NCI-H187 (cell line): ENCODE measurements around the gene ANO9.
"Not testable (repeated sequence)": the region's sequence is repeated elsewhere in the genome, so short reads cannot be mapped to it uniquely, and the experiment has no call there.

Source experiments
- DNase-seq, 2 experiments: peaks; one replicate each; lab custom pipeline; 2025; lab: John Stamatoyannopoulos, UW

The ANO9 gene

DNA sequence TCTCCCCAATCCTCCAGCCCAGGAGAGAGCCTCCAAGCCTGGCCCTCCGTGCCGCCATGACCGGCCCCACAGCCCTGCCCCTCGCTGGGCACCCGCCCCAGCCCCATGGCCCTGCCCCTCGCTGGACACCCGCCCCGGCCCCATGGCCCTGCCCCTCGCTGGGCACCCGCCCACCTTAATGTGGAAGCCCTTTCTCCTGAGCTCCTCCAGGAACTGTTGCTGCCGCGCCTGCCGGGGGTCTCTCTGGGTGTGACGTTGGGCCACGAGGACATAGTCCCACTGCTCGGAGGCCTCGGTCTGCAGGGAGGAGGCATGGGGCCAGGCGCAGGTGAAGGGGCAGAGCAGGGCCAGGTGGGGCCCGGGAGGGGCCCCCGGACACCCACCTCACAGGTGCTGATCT is 8.2 kb downstream of the ANO9 start:
- DNase-seq = no peak

DNA sequence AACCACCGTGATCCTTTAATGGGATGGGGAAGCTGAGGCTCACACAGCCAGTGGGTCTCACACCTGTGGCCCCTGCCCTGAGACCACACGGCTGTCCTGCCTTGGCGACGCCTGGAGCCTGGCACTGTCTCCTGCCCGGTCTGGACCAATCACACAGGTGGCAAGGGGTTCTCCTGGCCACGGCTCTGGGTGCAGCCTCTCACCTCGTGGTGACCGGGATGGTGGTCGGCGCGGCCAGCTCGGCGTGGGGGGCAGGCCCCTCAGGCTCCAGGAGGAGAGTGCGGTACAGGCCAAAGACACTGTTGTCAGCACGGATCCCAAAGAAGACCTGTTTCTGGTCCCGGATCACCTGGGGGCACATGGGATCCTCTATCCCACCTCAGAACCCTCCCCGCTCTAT is 8.7 kb downstream of the ANO9 start:
- no peak for DNase-seq

DNA sequence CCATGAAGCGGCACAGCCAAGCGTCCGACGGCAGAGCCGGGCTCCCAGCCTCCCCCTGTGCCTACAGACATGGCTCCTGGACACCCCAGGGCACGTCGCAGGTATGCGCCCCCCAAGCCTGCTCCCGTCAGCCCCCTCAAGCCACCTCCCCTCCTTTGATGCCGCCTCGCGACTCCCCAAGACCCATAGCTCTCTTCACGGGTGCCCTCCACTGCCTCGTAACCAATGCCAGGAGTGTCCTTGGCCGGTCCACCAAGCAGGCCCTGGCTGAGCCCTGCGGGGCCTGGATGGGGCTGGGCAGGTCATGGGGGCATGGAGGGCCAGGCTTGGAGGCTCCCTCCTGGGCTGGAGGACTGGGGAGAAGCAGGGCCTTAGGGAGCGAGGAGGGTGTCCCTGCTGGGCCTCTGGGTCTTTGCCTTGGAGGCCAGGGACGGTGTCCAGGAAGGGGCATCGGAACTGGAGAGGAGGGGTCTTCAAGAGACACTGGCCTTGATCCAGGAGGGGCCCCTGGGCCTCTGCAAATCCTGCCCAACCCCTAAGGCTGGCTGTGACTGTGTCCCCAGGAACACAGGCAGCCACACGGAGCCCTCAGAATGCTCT is 9.2 kb downstream of the ANO9 start:
- DNase-seq = no peak

DNA sequence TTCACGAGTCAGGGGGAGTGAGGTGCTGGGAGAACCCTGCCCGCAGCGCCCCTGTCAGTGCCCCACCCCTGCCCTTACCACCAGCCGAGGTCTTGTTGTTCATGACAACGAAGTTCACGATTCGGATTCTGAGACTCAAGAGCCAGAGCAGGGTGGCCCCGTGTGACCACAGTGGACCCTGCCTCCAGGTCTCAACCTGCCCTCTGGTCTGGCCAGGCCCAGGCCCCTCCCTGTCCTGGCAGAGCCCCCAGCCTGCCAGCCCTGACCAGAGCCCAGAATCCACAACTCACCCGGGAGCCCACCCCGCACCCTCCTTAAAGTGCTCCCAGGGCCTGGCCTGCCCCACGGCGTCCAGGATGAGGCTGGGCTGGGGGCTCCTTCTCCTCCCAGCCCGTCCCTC is 9.9 kb downstream of the ANO9 start:
- DNase-seq = no peak

DNA sequence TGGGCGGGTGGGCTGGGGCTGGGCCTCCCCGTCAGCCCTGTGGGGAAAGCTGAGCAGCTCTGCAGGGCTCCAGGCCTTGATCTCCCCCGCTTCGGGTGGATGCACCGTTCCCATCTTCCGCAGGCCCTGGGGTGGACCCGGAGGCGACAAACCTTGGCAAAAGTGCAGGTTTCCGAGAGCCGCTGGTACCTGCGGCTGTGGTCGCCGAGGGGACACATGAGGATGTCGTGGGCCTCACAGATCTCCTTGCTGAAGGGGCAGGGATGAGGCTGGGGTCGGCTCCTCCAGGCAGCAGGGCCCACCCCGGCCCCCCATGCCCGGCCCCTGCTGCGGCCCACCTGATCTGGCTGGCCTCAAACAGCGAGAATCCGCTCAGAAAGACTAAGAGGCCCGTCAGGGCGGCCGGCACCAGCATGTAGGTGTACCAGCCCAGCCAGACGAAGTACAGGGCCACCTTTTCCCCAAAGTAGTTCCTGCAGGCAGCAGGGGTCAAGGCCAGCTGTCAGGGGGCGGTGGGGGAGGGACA is 11.8 kb downstream of the ANO9 start:
- DNase-seq = no peak

DNA sequence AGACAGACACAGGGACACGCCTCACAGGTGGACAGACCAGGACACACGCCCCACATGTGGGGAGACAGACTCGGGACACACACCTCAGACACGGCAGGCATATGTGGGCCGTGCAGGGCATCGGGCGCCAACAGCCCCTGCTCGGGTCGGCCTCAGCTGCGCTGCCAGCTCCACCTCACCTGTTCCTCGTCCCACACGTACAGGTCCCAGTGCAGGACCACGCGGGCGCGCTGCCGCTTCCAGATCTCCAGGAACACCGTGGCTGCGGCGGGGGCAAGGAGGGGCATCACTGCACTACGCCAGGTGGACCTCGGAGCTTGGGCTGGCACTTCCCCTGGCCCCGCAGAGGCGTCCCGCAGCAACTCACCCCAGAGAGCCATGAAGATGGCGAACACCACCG is 12.4 kb downstream of the ANO9 start:
- no peak for DNase-seq

DNA sequence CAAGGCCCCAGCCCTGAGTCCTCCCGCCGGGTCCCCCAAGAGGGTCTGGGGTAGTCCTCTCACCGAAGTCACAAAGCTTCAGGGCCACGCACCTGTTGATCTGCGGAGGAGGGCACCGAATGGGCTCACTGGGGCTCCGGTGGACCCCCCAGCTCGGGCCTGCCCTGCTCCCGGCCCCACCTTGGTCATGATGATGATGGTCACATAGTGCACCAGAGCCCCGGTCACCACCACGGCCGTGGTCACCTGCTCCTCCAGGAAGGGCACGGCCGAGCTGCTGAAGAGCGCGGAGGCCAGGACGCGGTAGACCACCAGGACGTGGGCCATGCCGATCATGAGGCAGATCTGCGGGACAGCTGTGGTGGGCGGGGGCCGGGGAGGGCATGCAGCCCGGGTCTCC is 13.5 kb downstream of the ANO9 start:
- DNase-seq = no peak

DNA sequence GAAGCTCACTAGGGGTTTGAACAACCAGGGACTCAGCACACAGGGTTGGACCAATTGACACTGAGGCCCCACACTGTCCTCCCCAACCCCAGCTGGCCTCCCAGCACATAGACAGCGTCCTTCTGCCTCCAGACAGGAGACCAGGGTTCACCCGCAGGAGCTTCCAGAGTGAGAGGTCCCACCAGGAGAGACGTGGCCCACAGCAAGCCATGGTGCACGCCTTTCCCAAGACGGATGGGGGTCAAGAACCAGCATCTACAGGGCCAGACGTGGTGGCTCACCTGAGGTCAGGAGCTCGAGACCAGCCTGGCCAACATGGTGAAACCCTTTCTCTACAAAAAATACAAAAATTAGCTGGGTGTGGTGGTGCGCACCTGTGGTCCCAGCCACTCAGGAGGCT is 15.0 kb downstream of the ANO9 start:
- no peak for DNase-seq

DNA sequence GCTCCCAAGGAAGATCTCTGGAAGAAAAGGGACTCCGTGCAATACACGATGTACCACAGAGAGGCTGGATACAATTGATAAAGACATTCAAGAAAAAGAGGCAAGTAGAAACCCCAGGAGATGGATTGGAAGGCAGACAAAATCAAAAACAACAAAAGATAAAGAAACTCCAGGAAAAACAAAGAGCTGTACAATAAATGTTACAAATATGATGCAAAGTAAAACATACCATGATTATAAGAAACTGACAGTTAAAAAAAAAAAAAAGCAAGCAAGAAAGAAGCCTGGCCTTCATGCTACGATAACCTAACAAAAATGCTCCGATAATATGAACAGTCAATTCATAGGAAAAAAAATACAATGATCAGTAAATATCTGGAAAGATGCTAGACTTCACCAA is 16.5 kb downstream of the ANO9 start:
- DNase-seq = no peak

DNA sequence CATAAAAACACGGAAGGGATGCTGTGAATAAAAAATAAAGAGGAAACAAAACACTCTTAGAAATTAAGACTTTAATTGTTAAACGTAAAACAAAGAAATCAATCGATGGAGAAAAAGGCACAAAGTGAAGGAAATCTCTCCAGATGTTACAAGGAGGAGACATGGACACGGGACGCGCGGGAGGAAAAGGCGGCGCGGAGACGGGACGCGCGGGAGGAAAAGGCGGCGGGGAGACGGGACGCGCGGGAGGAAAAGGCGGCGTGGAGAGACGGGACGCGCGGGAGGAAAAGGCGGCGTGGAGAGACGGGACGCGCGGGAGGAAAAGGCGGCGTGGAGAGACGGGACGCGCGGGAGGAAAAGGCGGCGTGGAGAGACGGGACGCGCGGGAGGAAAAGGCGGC is 17.0 kb downstream of the ANO9 start:
- not testable (repeated sequence) for DNase-seq

DNA sequence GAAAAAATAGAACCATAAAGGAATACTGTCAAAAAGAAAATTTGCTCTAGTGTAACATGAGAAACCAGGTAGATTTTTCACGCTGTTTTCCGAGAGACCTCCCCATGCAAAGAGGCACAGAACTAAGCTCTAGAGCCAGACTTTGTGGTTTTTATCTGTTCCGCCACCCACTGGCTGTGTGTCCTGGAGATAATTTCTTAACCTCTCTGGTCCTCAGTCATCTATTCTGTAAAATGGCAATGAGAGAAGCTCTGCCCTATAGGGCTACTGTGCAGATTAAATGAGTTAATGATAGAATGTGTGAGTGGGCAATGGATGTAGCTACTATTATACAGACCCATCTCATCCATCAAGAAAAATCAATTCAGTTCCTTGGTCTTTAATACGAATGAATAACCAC is 17.6 kb downstream of the ANO9 start:
- DNase-seq = no peak

DNA sequence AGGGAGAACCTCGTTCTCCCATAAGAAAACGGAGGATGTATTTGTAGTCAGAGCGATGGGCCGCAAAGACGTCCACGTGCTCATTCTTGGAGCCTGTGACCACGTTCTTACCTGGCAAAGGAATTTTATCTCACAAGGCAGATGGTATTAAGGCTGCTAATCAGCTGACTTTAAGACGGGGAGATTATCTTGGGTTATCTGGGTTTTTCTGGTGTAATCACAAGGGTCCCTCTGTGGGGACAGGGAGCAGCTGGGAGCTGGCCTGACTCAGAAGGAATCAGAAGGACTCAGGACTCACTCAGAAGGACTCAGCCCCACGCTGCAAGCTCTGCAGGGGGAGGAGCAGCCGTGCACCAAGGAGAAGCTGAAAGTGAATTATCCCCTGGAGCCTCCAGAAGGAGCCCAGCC is 19.6 kb downstream of the ANO9 start:
- DNase-seq = no peak

DNA sequence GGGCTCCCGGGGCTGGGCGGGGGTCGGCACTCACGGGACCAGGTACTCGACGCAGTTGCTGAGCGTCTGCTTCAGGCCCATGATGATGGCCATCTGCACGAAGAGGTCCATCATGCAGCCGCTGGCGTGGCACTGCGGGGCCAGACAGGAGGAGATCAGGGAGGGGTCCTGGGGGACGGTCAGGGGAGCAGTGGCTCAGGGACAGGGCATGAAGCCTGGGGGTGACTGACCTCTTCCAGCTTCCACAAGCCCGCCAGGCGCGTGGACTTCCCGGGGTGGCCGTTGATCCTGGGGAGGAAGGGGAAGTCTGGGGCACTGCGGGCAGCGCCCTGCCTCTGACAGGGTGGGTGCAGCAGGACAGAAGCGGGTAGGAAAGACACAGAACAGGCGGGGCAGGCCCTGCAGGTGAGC is 20.9 kb downstream of the ANO9 start:
- DNase-seq = no peak

DNA sequence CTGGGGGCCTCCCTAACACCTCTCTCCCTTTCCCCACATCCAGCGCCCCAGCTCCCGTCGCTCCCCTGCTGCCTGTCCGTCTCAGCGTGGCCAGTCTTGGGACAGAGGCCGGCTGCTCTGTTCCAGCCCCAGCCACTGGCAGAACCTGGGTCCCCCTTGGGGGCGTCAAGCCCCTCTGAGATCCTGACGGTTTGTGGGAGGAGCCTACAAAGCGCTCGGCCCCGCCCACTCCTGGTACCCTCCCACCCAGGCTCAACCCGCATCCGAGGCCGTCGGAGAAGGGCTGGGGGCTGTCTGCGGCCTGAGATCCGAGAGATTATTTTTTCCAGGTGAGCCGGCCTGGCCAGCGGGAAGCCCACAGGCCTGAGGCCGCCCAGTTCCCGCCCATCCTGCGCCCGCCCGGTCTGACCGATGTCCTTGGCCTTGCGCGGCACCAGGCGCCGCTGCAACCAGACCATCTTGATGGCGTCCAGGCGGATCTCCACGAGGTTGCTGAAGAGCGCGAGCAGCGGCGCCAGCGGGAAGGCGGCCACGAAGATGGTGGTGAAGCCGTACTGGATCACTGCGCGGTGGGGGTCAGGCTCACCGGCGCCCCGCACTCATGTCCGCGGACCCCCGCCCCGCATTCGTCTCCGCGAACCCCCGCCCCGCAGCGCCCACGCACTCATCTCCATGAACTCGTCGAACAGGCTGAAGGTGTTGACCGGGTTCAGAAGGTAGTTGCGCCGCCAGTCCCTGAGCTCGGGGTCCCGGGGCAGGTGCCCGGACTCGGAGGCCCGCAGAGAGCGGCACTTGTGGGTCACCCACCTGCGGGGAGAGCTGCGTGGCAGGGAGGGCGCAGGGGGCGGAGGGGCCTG is 21.5 kb downstream of the ANO9 start:
- DNase-seq = no peak

DNA sequence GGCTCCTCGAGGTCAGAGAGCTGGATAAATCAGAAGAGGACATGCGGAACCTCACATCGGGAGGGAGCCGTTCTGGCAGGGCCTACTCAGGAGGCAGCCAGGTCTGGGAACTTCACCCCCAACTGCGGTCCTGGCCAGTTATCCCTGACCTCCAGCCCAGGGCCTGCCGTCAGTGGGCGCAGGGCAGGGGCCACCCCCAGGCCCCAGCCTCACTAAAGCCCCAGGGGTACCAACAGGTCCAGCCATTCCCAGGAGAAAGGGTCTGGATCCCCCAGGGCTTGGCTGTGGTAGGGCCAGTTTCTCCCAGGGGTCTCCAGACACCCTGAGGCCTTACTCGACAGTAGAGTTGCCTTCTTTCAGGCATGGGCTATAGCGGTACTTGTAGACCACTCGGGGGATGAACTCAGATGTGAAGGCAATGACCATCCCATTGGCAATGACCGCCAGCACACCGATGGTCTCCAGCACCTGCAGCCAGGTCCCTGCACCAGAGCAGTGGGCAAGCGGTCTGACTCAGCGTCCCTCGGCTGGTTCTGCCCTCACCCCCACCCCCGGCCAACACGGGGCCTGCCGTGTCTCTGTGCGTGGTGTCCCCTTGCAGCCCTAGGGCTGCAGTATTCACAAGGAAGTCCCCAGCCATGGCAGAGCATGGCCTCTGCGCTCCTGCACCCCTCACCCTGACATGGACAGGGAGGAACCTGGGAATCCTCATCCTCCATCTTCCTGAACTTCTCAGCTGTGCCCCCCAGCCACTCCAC is 22.4 kb downstream of the ANO9 start:
- DNase-seq = no peak

DNA sequence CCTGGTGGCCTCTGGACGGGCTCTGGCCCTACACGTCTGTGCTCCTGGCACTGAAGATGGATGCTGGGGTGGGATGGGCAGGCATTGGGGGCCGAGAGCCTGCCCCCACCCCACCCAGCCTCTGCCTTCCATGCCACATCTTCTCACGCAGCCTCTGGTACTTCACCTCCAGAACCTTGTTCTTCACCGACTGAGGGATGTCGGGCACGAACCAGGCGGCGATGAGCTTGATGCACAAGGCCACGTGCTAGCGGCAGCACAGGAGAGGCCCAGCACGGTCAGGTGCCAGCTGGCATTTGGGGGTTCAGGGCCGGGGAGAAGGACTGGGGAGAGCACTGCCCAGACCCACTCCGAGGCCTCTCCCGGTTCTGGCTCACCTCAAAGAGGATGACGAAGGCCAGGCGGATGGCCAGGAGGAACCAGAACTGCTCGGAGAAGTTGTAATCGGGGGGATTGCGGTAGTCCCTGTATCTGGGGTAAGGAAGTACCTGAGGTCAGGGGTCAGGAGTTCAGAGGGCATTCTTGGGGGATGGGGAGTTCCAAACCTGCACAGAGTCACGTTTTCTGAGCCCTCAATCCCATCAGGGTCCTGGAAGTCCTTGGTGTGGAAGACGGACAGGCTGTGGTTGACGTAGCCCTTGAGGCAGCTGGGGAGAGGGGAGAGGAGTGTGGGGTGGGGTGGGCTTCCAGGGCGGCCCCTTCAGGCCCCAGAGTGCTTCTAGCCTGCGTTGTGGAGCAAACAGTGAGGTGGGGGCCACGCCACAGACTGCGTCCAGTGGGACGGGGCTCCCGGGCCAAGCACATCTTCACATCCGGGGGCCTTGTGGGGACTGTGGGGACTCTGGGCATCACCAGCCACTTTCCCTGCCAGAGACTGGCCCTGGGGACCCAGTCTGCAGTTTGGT is 23.2 kb downstream of the ANO9 start:
- no peak for DNase-seq

DNA sequence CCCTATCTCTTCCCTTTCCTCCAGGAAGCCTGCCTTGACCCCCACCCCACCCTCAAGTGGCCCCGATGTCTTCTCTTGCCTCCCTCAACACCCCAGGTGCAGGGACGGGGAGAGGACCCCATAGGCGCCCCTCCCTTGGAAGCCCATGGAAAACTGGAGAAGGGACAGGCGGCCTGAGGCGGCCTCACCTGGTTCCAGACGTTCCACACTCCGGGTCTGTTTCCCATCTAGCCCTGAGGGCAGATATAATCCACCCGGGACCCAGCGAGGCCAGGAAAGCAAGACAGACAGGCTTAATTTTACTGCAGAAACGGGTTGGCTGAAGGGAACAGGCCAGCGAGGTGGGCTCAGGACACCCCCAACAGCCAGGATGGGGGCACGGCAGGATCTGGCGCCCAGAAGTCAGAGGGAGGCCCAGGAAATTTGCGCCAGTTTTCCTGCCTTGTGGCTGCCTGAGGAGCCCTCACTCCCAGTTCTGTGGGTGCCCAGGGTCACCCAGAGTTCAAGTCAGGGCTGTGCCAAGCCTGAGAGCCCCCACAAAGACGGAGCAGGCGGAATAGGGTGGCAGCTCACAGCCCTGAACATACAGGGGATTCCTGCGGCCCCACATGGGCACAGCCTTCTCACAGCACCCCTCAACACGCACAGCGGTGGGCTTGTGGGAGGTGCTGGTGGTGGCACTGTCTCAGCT is 24.0 kb downstream of the ANO9 start:
- no peak for DNase-seq

DNA sequence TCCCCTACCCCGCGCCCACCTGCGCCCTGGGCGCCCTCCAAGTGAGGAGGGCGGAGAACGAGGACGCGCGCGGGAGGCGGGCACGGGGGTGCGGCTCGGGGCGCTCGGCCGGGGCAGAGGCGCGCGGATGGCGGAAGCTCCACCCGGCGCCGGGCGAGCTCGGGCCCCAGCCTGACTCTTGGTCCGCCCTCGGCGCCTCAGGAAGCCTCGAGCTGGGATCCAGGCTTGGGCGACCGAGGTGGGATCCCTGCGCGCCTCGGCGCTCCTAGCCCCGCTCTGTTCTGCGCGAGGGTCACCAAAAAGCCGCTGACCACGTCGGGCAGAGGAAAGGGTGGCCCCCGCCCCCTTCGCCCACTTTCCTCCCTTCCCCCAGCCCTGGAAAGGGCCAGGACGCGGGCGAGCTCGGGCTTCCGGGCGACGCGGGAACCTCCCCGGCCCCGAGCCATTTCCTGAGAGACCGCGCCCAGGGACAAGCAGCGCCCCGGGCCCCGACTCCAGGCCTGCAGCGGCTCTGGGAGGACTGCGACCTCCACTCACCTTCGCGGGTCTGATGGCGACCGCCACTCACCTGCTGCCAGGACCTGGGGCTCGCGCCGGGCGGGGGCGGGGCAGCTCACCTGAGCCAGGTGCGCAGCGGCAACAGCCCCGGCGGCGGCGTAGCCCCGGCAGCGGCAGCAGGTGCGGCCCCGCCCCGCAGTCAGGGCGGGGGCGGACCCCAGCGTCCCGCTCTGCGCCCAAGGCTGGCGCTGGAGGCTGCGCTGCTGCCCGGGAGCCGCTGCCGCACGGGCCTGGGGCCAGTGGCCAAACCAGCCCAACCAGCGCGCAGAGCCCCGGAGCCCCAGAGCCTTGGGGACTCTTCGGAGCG is 24.8 kb downstream of the ANO9 start:
- peak; percentile 35 to 83 for DNase-seq

DNA sequence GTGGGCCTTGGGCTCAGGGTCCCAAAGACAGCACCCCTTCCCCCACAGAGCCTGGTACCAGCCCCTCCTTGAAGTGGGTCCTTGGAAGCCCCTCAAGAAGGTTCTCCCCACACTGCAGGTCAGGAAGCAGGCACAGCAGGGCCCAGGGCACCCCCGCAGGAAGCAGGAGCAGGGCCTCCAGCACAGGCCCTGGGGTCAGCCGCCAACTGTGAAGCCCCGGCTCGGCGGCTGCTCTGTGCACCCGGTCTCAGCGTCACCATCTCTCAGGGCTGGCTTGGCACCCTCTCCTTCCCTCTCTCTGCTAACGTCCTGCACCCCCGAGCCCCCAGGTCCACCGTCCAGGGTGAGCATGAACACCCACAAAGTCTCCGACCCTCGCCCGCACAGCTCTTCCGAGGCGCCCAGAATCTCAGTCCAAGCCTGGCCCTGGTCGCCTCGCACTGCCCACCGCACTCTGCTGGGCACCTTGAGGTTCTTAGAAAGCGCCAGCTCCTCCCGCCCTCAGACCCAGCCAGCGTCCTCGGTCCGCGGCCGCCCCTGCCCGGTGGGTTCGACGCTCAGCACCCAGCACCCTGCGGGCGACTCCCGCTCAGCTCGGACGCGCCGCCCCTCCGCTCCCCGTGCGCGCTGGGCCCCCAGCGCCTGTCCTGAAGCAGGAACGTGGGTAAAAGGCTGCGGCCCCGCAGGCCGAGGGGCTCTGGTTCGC is 25.6 kb downstream of the ANO9 start:
- DNase-seq = no peak

DNA sequence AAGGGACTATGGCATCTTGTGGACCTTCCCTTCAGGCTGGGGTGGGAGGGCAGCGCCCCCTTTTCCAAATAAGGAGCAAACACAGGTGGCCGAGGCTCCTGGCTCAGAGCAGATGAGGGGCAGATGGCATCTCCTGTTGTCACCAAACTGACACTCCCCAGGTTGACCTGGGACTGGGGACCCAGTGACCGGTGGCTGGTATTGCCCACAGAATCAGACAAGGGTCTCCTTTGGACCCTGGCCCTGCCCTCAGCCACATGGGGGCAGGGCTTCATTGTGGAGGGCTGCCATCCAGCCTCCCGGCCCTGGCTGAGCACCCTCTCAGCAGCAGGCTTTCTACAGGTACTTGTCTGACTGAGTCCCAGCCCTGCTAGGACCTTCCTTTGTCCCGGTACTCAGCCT is 26.2 kb downstream of the ANO9 start:
- DNase-seq = no peak
